ENCODE results near the gene PANX2. TPM values are rescaled to one million over a fixed set of nuclear protein-coding genes. Genes with fewer than 3 reads are reported as not detected.

Gene PANX2
- total RNA-seq, 1 donor from 2014 or later, result 4.2 TPM

GRCh38 chr22:50224071-50224470 is 53.5 kb downstream of the PANX2 start:
- Histone ChIP-seq H3K27me3 (no peaks in the 10 kb centered on the region), H3K4me1 (no peaks in the 10 kb centered on the region), H3K27ac (no peak overlapping the region), H3K9me3 (no peaks in the 10 kb centered on the region), H3K4me3 (no peak overlapping the region), H3K36me3 (peaks cover 0 to 80% of the 10 kb centered on the region in 2 donors)
- intact Hi-C loops (cut with DNase I), result no loop called here
- TF ChIP-seq, protein P1, sequence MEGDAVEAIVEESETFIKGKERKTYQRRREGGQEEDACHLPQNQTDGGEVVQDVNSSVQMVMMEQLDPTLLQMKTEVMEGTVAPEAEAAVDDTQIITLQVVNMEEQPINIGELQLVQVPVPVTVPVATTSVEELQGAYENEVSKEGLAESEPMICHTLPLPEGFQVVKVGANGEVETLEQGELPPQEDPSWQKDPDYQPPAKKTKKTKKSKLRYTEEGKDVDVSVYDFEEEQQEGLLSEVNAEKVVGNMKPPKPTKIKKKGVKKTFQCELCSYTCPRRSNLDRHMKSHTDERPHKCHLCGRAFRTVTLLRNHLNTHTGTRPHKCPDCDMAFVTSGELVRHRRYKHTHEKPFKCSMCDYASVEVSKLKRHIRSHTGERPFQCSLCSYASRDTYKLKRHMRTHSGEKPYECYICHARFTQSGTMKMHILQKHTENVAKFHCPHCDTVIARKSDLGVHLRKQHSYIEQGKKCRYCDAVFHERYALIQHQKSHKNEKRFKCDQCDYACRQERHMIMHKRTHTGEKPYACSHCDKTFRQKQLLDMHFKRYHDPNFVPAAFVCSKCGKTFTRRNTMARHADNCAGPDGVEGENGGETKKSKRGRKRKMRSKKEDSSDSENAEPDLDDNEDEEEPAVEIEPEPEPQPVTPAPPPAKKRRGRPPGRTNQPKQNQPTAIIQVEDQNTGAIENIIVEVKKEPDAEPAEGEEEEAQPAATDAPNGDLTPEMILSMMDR (IDR thresholded peaks at IDR 0.05), result no peak
- TF ChIP-seq POLR2AphosphoS5 (IDR thresholded peaks at IDR 0.05; ENCODE audit: insufficient read depth in 1 of 2, low read depth in 1 of 2) (no peak), POLR2A (IDR thresholded peaks at IDR 0.05) (no peak)
- DNase-seq (ENCODE audit: extremely low spot score in 2 of 2), result no peak

GRCh38 chr22:50225200-50225969 is 54.9 kb downstream of the PANX2 start:
- Histone ChIP-seq H3K4me1 (no peaks in the 10 kb centered on the region), H3K27me3 (no peaks in the 10 kb centered on the region), H3K9me3 (no peaks in the 10 kb centered on the region), H3K27ac (no peak overlapping the region), H3K36me3 (peaks cover 0 to 79% of the 10 kb centered on the region in 2 donors), H3K4me3 (no peak overlapping the region)
- intact Hi-C loops (cut with DNase I), result no loop called here
- DNase-seq (ENCODE audit: extremely low spot score in 2 of 2), result no peak
- TF ChIP-seq, protein P1 (IDR thresholded peaks at IDR 0.05), result no peak
- TF ChIP-seq POLR2AphosphoS5 (IDR thresholded peaks at IDR 0.05; ENCODE audit: insufficient read depth in 1 of 2, low read depth in 1 of 2) (no peak), POLR2A (IDR thresholded peaks at IDR 0.05) (no peak)

DNA sequence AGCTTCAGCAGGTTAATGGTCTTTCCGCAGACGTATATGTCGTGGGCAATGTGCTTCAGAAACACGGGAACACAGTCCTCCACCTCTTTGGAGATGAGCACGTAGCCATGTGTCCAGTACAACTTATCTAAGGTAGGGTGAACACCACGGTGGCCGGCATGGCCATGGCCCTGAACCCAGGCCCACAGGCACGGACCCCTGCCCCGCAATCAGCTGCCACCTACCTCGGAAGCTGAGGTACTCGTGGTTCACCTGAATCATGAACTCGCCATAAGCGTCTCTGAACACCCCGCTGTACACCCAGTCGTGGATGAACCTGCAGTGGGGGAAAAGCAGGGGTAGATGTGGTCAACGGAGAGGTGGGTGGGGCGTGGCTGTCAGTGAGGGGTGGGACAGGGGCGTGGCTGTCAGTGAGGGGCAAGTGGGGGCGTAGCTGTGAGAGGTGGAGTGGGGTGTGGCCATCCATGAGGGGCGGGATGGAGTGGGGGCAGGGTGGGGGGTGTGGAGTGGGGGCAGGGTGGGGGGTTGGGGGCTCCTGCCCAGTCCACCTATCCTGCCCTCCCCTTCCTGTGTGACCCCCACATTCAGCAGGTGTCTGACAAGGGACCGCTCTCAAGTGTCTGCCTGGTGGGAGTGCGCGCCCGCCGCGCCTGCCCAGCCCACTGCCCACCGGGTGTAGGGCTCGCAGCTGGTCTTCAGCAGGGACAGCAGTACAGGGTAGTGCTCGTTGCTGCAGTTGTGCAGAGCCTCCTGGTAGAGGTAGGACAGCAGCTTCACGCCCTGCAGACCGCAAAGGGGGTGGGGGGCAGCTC is 55.7 kb downstream of the PANX2 start:
- intact Hi-C loops (cut with DNase I), result no loop called here
- H3K4me1 ChIP-seq, result no peaks in the 10 kb centered on the region
- no peaks in the 10 kb centered on the region for H3K27me3 ChIP-seq
- H3K36me3 ChIP-seq, result peaks cover 0 to 70% of the 10 kb centered on the region in 2 donors
- TF ChIP-seq POLR2AphosphoS5 (IDR thresholded peaks at IDR 0.05; ENCODE audit: insufficient read depth in 1 of 2, low read depth in 1 of 2) (no peak), POLR2A (IDR thresholded peaks at IDR 0.05) (no peak)
- TF ChIP-seq, protein P1 (IDR thresholded peaks at IDR 0.05), result no peak
- H3K9me3 ChIP-seq, result no peaks in the 10 kb centered on the region
- H3K4me3 ChIP-seq, result no peak overlapping the region
- no peak overlapping the region for H3K27ac ChIP-seq
- DNase-seq (ENCODE audit: extremely low spot score in 2 of 2), result no peak

- Histone ChIP-seq H3K4me3 (no peak overlapping the region), H3K9me3 (no peaks in the 10 kb centered on the region), H3K36me3 (peaks cover 0 to 64% of the 10 kb centered on the region in 2 donors), H3K27ac (no peak overlapping the region), H3K27me3 (no peaks in the 10 kb centered on the region), H3K4me1 (no peaks in the 10 kb centered on the region)
- DNase-seq (ENCODE audit: extremely low spot score in 2 of 2), result no peak
- TF ChIP-seq, protein P1 (IDR thresholded peaks at IDR 0.05), result no peak
- no peak for TF ChIP-seq POLR2A (IDR thresholded peaks at IDR 0.05)
- intact Hi-C loops (cut with DNase I), result no loop called here
Measured at GRCh38 chr22:50226875-50227165, 56.3 kb downstream of the PANX2 start.
